ENCODE measurements around the gene ARHGEF17.

Gene ARHGEF17

DNA sequence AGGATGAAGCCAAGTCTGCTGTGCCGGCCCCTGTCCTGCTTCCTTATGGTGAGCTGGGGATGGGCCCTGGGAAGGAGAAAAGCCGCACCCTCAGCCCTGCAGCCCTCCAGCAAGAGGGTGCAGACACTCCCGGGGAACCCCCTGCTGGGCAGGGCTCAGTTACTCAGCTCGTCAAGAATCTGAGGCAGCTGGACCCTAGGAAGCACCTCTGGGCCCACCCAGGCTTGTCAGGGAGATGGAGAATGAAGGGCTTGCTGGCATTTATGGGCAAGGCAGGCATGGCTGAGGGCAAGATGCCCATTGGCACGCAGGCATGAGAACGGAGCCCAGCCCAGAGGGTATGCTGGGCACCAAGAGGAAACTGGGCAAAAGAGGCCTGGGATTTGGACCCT, 81.1 kb downstream of the ARHGEF17 start:
- no peaks in the 10 kb centered on the region for H3K9me3 ChIP-seq (ENCODE audit: severe bottlenecking)
- TF ChIP-seq, protein P1, sequence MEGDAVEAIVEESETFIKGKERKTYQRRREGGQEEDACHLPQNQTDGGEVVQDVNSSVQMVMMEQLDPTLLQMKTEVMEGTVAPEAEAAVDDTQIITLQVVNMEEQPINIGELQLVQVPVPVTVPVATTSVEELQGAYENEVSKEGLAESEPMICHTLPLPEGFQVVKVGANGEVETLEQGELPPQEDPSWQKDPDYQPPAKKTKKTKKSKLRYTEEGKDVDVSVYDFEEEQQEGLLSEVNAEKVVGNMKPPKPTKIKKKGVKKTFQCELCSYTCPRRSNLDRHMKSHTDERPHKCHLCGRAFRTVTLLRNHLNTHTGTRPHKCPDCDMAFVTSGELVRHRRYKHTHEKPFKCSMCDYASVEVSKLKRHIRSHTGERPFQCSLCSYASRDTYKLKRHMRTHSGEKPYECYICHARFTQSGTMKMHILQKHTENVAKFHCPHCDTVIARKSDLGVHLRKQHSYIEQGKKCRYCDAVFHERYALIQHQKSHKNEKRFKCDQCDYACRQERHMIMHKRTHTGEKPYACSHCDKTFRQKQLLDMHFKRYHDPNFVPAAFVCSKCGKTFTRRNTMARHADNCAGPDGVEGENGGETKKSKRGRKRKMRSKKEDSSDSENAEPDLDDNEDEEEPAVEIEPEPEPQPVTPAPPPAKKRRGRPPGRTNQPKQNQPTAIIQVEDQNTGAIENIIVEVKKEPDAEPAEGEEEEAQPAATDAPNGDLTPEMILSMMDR (IDR thresholded peaks at IDR 0.05; ENCODE audit: poor library complexity, severe bottlenecking), result no peak
- no peaks in the 10 kb centered on the region for H3K27me3 ChIP-seq (ENCODE audit: insufficient read depth, poor library complexity, severe bottlenecking)
- no peak for DNase-seq (ENCODE audit: low spot score)
- H3K36me3 ChIP-seq (ENCODE audit: low read depth), result peaks cover 8% of the 10 kb centered on the region; the same call in 1 of the 2 replicates
- H3K4me3 ChIP-seq (ENCODE audit: severe bottlenecking), result no peak overlapping the region
- peak overlapping the region; percentile 60 for H3K27ac ChIP-seq (ENCODE audit: poor library complexity, severe bottlenecking)
- peak; percentile 43 for ATAC-seq (ENCODE audit: low read depth)
- H3K4me1 ChIP-seq (ENCODE audit: insufficient read depth, poor library complexity, severe bottlenecking), result peaks cover 22% of the 10 kb centered on the region

DNA sequence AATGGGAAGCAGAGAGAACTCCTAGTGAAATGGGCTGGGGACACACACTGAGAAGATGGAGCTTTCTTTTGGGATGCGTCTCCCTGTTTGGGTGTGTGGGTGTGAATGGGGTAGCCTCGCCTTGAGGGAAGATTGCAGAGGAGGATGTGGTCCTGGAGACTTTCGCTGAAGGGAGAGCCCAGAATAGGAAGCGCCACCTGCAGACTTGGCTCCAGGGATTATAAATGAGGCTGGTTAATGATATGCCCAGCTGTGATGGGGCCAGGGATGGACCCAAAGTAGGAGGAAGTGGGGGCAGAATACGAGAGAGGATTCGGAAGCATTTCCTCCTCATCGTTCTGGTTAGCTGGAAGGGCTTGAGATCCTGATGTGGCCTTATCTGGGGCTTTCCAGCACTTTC, 81.8 kb downstream of the ARHGEF17 start:
- Histone ChIP-seq H3K4me3 (ENCODE audit: severe bottlenecking) (no peak overlapping the region), H3K4me1 (ENCODE audit: insufficient read depth, poor library complexity, severe bottlenecking) (peaks cover 22% of the 10 kb centered on the region), H3K27me3 (ENCODE audit: insufficient read depth, poor library complexity, severe bottlenecking) (no peaks in the 10 kb centered on the region), H3K27ac (ENCODE audit: poor library complexity, severe bottlenecking) (peak overlapping the region; percentile 60), H3K9me3 (ENCODE audit: severe bottlenecking) (no peaks in the 10 kb centered on the region), H3K36me3 (ENCODE audit: low read depth) (peaks cover 16% of the 10 kb centered on the region; the same call in 1 of the 2 replicates)
- no peak for DNase-seq (ENCODE audit: low spot score)
- TF ChIP-seq, protein P1 (IDR thresholded peaks at IDR 0.05; ENCODE audit: poor library complexity, severe bottlenecking), result no peak
- no peak for ATAC-seq (ENCODE audit: low read depth)

DNA sequence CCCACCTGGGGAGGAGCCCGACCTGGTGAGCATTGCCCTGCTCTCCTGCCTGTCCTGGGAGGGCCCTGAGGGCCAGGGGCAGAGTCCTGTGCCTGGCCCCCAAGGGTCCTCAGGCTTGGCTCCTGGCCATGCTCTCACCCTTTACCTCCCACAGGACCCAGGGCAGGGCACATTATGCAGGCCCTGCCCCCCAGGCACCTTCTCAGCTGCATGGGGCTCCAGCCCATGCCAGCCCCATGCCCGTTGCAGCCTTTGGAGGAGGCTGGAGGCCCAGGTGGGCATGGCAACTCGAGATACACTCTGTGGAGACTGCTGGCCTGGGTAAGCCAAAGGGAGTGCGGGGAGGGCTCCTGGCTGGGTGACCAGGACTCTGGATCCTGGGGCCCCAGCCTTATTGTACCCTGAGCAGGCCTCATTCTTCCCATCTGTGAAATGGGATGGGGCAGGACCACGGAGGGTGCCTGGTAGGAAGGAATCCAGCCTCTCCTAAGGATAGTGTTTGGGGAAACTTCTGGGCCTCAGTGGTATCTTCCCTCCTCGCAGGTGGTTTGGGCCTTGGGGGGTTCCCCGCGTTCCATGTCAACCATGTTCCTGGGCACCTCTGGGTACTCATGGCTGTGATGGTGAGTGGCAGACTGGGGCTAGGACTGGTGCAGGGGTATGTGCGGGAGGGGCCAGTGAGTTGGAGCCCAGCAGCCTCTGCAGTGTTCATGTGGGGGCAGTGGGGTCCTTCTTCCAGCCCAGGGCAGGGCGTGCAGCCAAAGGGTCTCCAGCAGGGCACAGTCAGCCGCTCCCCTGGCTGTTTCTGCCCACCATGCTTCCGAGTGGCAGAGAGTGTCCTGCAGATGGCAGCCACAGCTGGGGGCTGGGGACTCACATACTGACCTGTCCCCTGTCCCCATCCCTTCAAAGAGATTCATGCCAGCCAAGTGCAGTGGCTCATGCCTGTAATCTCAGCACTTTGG, 82.8 kb downstream of the ARHGEF17 start:
- DNase-seq (ENCODE audit: low spot score), result no peak
- Histone ChIP-seq H3K27me3 (ENCODE audit: insufficient read depth, poor library complexity, severe bottlenecking) (no peaks in the 10 kb centered on the region), H3K4me1 (ENCODE audit: insufficient read depth, poor library complexity, severe bottlenecking) (peaks cover 16% of the 10 kb centered on the region), H3K9me3 (ENCODE audit: severe bottlenecking) (no peaks in the 10 kb centered on the region), H3K36me3 (ENCODE audit: low read depth) (peaks cover 25% of the 10 kb centered on the region; the same call in 1 of the 2 replicates), H3K27ac (ENCODE audit: poor library complexity, severe bottlenecking) (no peak overlapping the region), H3K4me3 (ENCODE audit: severe bottlenecking) (no peak overlapping the region)
- no peak for ATAC-seq (ENCODE audit: low read depth)
- TF ChIP-seq, protein P1 (IDR thresholded peaks at IDR 0.05; ENCODE audit: poor library complexity, severe bottlenecking), result no peak

DNA sequence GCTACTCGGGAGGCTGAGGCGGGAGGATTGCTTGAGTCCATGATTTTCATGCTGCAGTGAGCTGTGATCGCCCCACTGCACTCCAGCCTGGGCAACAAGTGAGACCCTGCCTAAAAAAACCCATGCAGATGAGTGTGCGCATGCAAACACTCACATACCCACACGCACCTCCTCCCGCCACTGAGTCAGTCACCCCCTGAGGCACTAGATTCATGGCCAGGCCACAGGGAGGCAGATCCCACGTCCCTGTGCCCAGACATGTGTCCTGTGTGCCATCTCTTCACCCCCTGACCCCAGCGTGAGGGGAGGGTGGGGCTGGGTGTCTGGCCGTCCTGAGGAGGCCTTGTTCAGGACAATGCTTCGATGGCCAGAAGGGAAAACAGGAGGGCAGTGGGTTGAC, 83.6 kb downstream of the ARHGEF17 start:
- TF ChIP-seq, protein P1 (IDR thresholded peaks at IDR 0.05; ENCODE audit: poor library complexity, severe bottlenecking), result no peak
- ATAC-seq (ENCODE audit: low read depth), result no peak
- Histone ChIP-seq H3K4me1 (ENCODE audit: insufficient read depth, poor library complexity, severe bottlenecking) (peaks cover 16% of the 10 kb centered on the region), H3K4me3 (ENCODE audit: severe bottlenecking) (no peak overlapping the region), H3K27ac (ENCODE audit: poor library complexity, severe bottlenecking) (no peak overlapping the region), H3K9me3 (ENCODE audit: severe bottlenecking) (no peaks in the 10 kb centered on the region), H3K27me3 (ENCODE audit: insufficient read depth, poor library complexity, severe bottlenecking) (no peaks in the 10 kb centered on the region), H3K36me3 (ENCODE audit: low read depth) (peaks cover 32% of the 10 kb centered on the region; the same call in 1 of the 2 replicates)
- no peak for DNase-seq (ENCODE audit: low spot score)
